ENCODE measurements around the gene PPARA.

DNA sequence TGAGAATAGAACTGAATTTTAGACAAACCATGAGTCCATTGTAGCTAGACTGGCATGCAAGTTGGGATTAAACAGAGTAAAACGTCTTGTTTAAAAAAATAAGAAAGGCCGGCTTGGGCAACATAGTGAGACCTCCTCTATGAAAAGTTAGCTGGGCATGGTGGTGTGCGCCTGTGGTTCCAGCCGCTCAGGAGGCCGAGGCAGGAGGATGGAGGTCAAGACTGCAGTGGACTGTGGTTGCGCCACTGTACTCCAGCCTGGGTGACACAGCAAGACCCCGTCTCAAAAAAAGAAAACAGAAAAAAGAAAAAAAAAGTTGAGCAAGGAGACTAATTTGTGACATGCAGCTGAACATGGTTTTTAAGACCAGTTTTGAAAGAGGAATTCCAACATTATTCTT, 76.3 kb downstream of the PPARA start:
- TF ChIP-seq, protein P1, sequence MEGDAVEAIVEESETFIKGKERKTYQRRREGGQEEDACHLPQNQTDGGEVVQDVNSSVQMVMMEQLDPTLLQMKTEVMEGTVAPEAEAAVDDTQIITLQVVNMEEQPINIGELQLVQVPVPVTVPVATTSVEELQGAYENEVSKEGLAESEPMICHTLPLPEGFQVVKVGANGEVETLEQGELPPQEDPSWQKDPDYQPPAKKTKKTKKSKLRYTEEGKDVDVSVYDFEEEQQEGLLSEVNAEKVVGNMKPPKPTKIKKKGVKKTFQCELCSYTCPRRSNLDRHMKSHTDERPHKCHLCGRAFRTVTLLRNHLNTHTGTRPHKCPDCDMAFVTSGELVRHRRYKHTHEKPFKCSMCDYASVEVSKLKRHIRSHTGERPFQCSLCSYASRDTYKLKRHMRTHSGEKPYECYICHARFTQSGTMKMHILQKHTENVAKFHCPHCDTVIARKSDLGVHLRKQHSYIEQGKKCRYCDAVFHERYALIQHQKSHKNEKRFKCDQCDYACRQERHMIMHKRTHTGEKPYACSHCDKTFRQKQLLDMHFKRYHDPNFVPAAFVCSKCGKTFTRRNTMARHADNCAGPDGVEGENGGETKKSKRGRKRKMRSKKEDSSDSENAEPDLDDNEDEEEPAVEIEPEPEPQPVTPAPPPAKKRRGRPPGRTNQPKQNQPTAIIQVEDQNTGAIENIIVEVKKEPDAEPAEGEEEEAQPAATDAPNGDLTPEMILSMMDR (IDR thresholded peaks at IDR 0.05) = no peak
- TF ChIP-seq EZH2 (IDR thresholded peaks at IDR 0.05; ENCODE audit: borderline replicate concordance, insufficient read depth, low read depth, low read length, poor library complexity, severe bottlenecking) = no peak

Data from B cell (primary cell).